Measurements from ENCODE around the gene AMH. TPM values are rescaled to one million over a fixed set of nuclear protein-coding genes. Genes with fewer than 3 reads are reported as not detected.

AMH gene
- total and polyA plus RNA-seq, 2 of the 13 experiments (the other 11 are each of a cell fraction or from before 2014, with no cell fraction given) = 0.03 to 0.18 TPM

GRCh38 chr19:2287585-2288337, 38.6 kb downstream of the AMH start:
- no peaks in the 10 kb centered on the region for H3K79me2 ChIP-seq (ENCODE audit: insufficient read depth, low read length)
- H3K4me1 ChIP-seq (ENCODE audit: insufficient read depth, low read length) = peaks cover 46% of the 10 kb centered on the region
- no peak overlapping the region for H3K9ac ChIP-seq (ENCODE audit: insufficient read depth, low read depth, low read length)
- in situ Hi-C loops (cut with HindIII; ENCODE audit: extremely low pct_ligation_motif_present, low pct_unique_long_range_greater_than_20kb) (no loop called here), intact Hi-C loops (cut with micrococcal nuclease; ENCODE audit: unreplicated experiment) (no loop called here)
- peak overlapping the region; percentile 68 for H3K4me2 ChIP-seq (ENCODE audit: low read depth, low read length)
- no peaks in the 10 kb centered on the region for H3K9me3 ChIP-seq (ENCODE audit: low read length)
- no TSS peak for BruUV-seq (replicated peaks)
- CTCF ChIA-PET (ENCODE audit: low intra/inter-chr PET ratio, low total read pairs) = no interaction called here
- POLR2A ChIA-PET = no interaction called here
- no peaks in the 10 kb centered on the region for H3K36me3 ChIP-seq (replicated peaks in 1 of 2; ENCODE audit: control insufficient read depth in 1 of 2, insufficient read depth in 2 of 2, low read length in 2 of 2)
- no peak overlapping the region for H3K27ac ChIP-seq (ENCODE audit: extremely low read length, insufficient read depth, low read length)
- 37% methylated on average over 2 of the region's 13 CpGs for WGBS (ENCODE audit: low lambda C conversion rate)
- no peak overlapping the region for H2AFZ ChIP-seq (ENCODE audit: low read length)
- no peaks in the 10 kb centered on the region; the same call in 1 of the 2 replicates for H4K20me1 ChIP-seq (ENCODE audit: insufficient read depth, low read length)
- no peak for DNase-seq (ENCODE audit: low spot score)
- peak overlapping the region in 1 of 3 experiments; percentile 53; a peak in 1 of 6 replicates for H3K4me3 ChIP-seq (replicated peaks in 1 of 3; ENCODE audit: insufficient read depth in 1 of 3, low read depth in 2 of 3, low read length in 3 of 3)
- ATAC-seq = no peak
- FAIRE-seq = no peak
- H3K27me3 ChIP-seq (ENCODE audit: control insufficient read depth in 1 of 2, insufficient read depth in 2 of 2, low read length in 2 of 2) = peaks cover 24 to 75% of the 10 kb centered on the region in 2 experiments
- no peak for TF ChIP-seq ARID2 (CRISPR knock-in tag; IDR thresholded peaks at IDR 0.05; ENCODE audit: borderline replicate concordance)
- TF ChIP-seq POGZ (CRISPR knock-in tag; IDR thresholded peaks at IDR 0.05) = 0 out of 2 replicates have a peak, but pooled peaks have one; percentile 26
- no peak for TF ChIP-seq FOXA1 (IDR thresholded peaks at IDR 0.05)
- no peak for TF ChIP-seq FOXA1 (CRISPR knock-in tag; IDR thresholded peaks at IDR 0.05)
- no peak for TF ChIP-seq ZNF570 (CRISPR knock-in tag; IDR thresholded peaks at IDR 0.05; ENCODE audit: borderline replicate concordance)
- no peak for TF ChIP-seq TMF1 (CRISPR knock-in tag; IDR thresholded peaks at IDR 0.05; ENCODE audit: low read depth)
- TF ChIP-seq, protein P1, sequence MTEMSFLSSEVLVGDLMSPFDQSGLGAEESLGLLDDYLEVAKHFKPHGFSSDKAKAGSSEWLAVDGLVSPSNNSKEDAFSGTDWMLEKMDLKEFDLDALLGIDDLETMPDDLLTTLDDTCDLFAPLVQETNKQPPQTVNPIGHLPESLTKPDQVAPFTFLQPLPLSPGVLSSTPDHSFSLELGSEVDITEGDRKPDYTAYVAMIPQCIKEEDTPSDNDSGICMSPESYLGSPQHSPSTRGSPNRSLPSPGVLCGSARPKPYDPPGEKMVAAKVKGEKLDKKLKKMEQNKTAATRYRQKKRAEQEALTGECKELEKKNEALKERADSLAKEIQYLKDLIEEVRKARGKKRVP (CRISPR knock-in tag; IDR thresholded peaks at IDR 0.05) = no peak
- no peak for TF ChIP-seq FOXK2 (IDR thresholded peaks at IDR 0.05)
- TF ChIP-seq ZNF292 (CRISPR knock-in tag; IDR thresholded peaks at IDR 0.05; ENCODE audit: borderline replicate concordance, low read depth) = 0 out of 2 replicates have a peak, but pooled peaks have one; percentile 21
- TF ChIP-seq SCMH1 (CRISPR knock-in tag; IDR thresholded peaks at IDR 0.05; ENCODE audit: borderline replicate concordance) = no peak
- TF ChIP-seq SMAD9 (CRISPR knock-in tag; IDR thresholded peaks at IDR 0.05) = no peak
- TF ChIP-seq, protein P2, sequence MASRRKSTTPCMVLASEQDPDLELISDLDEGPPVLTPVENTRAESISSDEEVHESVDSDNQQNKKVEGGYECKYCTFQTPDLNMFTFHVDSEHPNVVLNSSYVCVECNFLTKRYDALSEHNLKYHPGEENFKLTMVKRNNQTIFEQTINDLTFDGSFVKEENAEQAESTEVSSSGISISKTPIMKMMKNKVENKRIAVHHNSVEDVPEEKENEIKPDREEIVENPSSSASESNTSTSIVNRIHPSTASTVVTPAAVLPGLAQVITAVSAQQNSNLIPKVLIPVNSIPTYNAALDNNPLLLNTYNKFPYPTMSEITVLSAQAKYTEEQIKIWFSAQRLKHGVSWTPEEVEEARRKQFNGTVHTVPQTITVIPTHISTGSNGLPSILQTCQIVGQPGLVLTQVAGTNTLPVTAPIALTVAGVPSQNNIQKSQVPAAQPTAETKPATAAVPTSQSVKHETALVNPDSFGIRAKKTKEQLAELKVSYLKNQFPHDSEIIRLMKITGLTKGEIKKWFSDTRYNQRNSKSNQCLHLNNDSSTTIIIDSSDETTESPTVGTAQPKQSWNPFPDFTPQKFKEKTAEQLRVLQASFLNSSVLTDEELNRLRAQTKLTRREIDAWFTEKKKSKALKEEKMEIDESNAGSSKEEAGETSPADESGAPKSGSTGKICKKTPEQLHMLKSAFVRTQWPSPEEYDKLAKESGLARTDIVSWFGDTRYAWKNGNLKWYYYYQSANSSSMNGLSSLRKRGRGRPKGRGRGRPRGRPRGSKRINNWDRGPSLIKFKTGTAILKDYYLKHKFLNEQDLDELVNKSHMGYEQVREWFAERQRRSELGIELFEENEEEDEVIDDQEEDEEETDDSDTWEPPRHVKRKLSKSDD (CRISPR knock-in tag; IDR thresholded peaks at IDR 0.05; ENCODE audit: low read depth) = no peak
- TF ChIP-seq ZNF704 (CRISPR knock-in tag; IDR thresholded peaks at IDR 0.05; ENCODE audit: borderline replicate concordance) = peak; percentile 68; the same call in 1 of the 2 replicates
- TF ChIP-seq SRF (IDR thresholded peaks at IDR 0.05; ENCODE audit: low read depth, low read length) = no peak
- TF ChIP-seq HDAC1 (CRISPR knock-in tag; IDR thresholded peaks at IDR 0.05) = 0 out of 2 replicates have a peak, but pooled peaks have one; percentile 8
- no peak for TF ChIP-seq ATM (IDR thresholded peaks at IDR 0.05; ENCODE audit: borderline replicate concordance)
- TF ChIP-seq ISX (CRISPR knock-in tag; conservative IDR thresholded peaks at IDR 0.05) = no peak

All from HepG2 (cell line).